ENCODE measurements around the gene HEXB. TPM values are rescaled to one million over a fixed set of nuclear protein-coding genes. Genes with fewer than 3 reads are reported as not detected.

Gene HEXB
- total and polyA plus RNA-seq, 2 of the 4 experiments (the other 2 are of a cell fraction) = 76.7 to 126 TPM

DNA sequence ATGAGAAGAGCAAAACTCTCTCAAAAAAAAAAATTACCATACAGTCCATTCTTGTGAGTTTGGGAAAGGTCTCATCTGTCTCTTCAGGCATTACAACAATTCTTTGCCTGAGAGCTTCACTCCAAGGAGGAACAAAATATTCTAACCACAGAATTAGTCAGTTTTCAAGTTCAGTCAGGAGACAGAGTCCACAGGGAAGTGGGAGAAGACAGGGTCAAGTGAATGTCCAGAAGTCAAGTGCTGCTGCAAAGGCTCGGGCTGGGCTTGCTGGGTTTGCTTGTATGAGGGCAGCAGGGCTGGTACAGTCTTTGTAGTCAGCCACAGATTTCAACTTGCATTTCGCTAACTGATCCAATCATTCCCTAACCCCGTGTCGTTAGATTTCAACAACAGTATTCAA is 17.6 kb upstream of the HEXB start:
- Histone ChIP-seq H2BK15ac (ENCODE audit: low read depth, low read length) (no peak overlapping the region), H2AK5ac (ENCODE audit: low read depth, low read length) (no peak overlapping the region), H3K4me1 (ENCODE audit: control insufficient read depth, insufficient read depth, low read length) (no peaks in the 10 kb centered on the region), H3K9me3 (ENCODE audit: control insufficient read depth, insufficient read depth, low read length) (no peaks in the 10 kb centered on the region), H4K8ac (ENCODE audit: low read depth in 2 of 2, low read length in 2 of 2) (no peak overlapping the region), H2BK20ac (ENCODE audit: low read depth, low read length) (no peak overlapping the region), H3K27ac (ENCODE audit: insufficient read depth, low read length) (no peak overlapping the region), H3K14ac (replicated peaks; ENCODE audit: low read depth, low read length) (no peak overlapping the region), H4K91ac (ENCODE audit: insufficient read depth, low read depth, low read length) (no peak overlapping the region), H3K9ac (ENCODE audit: low read depth, low read length) (no peak overlapping the region), H3K4me2 (ENCODE audit: low read depth, low read length) (no peak overlapping the region), H4K5ac (ENCODE audit: low read depth, low read length) (no peak overlapping the region), H2AK9ac (replicated peaks; ENCODE audit: low read depth, low read length, poor library complexity) (no peak overlapping the region), H3K79me1 (ENCODE audit: low read depth in 1 of 2, low read length in 2 of 2) (no peaks in the 10 kb centered on the region), H2BK5ac (ENCODE audit: low read depth, low read length, poor library complexity, severe bottlenecking) (no peak overlapping the region), H3K23ac (ENCODE audit: low read depth, low read length) (no peak overlapping the region), H3K56ac (ENCODE audit: extremely low read depth, insufficient read depth, low read length) (no peak overlapping the region), H2BK120ac (ENCODE audit: low read depth, low read length) (no peak overlapping the region), H3K18ac (ENCODE audit: low read depth, low read length) (no peak overlapping the region), H2AFZ (replicated peaks; ENCODE audit: low read length, poor library complexity) (no peak overlapping the region), H3K4me3 (ENCODE audit: insufficient read depth, low read depth, low read length) (no peak overlapping the region), H3K27me3 (ENCODE audit: control insufficient read depth, insufficient read depth, low read length) (peaks cover 3% of the 10 kb centered on the region; the same call in 1 of the 2 replicates), H3K9me1 (ENCODE audit: insufficient read depth, low read length) (no peaks in the 10 kb centered on the region), H3K36me3 (ENCODE audit: control insufficient read depth, insufficient read depth, low read length) (no peaks in the 10 kb centered on the region), H4K20me1 (ENCODE audit: insufficient read depth, low read length) (no peaks in the 10 kb centered on the region), H3K4ac (ENCODE audit: low read depth, low read length) (no peak overlapping the region)
- TF ChIP-seq SMC3 (IDR thresholded peaks at IDR 0.05; ENCODE audit: low read depth, low read length) = no peak
- no peak for TF ChIP-seq CHD1 (IDR thresholded peaks at IDR 0.05; ENCODE audit: low read depth, low read length)
- TF ChIP-seq NFE2L2 (IDR thresholded peaks at IDR 0.05; ENCODE audit: low read depth, low read length) = no peak
- TF ChIP-seq, protein P1, sequence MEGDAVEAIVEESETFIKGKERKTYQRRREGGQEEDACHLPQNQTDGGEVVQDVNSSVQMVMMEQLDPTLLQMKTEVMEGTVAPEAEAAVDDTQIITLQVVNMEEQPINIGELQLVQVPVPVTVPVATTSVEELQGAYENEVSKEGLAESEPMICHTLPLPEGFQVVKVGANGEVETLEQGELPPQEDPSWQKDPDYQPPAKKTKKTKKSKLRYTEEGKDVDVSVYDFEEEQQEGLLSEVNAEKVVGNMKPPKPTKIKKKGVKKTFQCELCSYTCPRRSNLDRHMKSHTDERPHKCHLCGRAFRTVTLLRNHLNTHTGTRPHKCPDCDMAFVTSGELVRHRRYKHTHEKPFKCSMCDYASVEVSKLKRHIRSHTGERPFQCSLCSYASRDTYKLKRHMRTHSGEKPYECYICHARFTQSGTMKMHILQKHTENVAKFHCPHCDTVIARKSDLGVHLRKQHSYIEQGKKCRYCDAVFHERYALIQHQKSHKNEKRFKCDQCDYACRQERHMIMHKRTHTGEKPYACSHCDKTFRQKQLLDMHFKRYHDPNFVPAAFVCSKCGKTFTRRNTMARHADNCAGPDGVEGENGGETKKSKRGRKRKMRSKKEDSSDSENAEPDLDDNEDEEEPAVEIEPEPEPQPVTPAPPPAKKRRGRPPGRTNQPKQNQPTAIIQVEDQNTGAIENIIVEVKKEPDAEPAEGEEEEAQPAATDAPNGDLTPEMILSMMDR (conservative IDR thresholded peaks at IDR 0.05; ENCODE audit: low read depth, low read length) = no peak
- no peak for TF ChIP-seq RCOR1 (IDR thresholded peaks at IDR 0.05; ENCODE audit: insufficient replicate concordance, low read length)
- TF ChIP-seq MXI1 (IDR thresholded peaks at IDR 0.05; ENCODE audit: borderline replicate concordance, low read depth, low read length) = no peak
- TF ChIP-seq, protein P2, sequence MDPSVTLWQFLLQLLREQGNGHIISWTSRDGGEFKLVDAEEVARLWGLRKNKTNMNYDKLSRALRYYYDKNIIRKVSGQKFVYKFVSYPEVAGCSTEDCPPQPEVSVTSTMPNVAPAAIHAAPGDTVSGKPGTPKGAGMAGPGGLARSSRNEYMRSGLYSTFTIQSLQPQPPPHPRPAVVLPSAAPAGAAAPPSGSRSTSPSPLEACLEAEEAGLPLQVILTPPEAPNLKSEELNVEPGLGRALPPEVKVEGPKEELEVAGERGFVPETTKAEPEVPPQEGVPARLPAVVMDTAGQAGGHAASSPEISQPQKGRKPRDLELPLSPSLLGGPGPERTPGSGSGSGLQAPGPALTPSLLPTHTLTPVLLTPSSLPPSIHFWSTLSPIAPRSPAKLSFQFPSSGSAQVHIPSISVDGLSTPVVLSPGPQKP (IDR thresholded peaks at IDR 0.05; ENCODE audit: borderline replicate concordance, low read depth, low read length) = no peak
- no peak for TF ChIP-seq POLR2A (IDR thresholded peaks at IDR 0.05; ENCODE audit: low read depth, low read length)
- no peak for TF ChIP-seq BHLHE40 (IDR thresholded peaks at IDR 0.05; ENCODE audit: low read depth, low read length)
- TF ChIP-seq CEBPB (IDR thresholded peaks at IDR 0.05; ENCODE audit: low read depth, low read length) = no peak
- TF ChIP-seq RFX5 (IDR thresholded peaks at IDR 0.05; ENCODE audit: low read depth, low read length) = no peak
- BruUV-seq (replicated peaks) = no TSS peak
- dilution Hi-C loops (cut with HindIII; ENCODE audit: low sequenced_read_pairs, unreplicated experiment) (no loop called here), in situ Hi-C loops (cut with MboI; ENCODE audit: low sequenced_read_pairs) (loop anchor here (25.0 kb wide), 1 partner anchor 595 kb away; no protein-coding TSS in a partner anchor), intact Hi-C loops (cut with micrococcal nuclease) (no loop called here)
- POLR2A ChIA-PET (ENCODE audit: unreplicated experiment) = no interaction called here
- DNase-seq (peak; percentile 50), ATAC-seq (ENCODE audit: low read depth) (peak; percentile 69)
- CTCF ChIA-PET = interaction anchor here (0.6 to 0.7 kb wide), 4 partner anchors 10 to 34 kb away, joined by 3 to 9 read pairs (median 6); no protein-coding TSS in a partner anchor
- 82% methylated on average over 3 of the region's 4 CpGs; no CpG with 5 or more reads in 1 of the 2 experiments for WGBS, 2 experiments (ENCODE audit: extremely low coverage in 2 of 2, insufficient read length in 1 of 2)

All from IMR-90 (cell line).